GM18858 (cell line): ENCODE measurements around the gene BRD7.

Source experiments
- ATAC-seq: cut with Tn5 transposase; IDR thresholded peaks from one replicate; pipeline ENCODE4 v1.9.1; 2021; ENCODE audit not compliant: unreplicated experiment

The BRD7 gene

DNA sequence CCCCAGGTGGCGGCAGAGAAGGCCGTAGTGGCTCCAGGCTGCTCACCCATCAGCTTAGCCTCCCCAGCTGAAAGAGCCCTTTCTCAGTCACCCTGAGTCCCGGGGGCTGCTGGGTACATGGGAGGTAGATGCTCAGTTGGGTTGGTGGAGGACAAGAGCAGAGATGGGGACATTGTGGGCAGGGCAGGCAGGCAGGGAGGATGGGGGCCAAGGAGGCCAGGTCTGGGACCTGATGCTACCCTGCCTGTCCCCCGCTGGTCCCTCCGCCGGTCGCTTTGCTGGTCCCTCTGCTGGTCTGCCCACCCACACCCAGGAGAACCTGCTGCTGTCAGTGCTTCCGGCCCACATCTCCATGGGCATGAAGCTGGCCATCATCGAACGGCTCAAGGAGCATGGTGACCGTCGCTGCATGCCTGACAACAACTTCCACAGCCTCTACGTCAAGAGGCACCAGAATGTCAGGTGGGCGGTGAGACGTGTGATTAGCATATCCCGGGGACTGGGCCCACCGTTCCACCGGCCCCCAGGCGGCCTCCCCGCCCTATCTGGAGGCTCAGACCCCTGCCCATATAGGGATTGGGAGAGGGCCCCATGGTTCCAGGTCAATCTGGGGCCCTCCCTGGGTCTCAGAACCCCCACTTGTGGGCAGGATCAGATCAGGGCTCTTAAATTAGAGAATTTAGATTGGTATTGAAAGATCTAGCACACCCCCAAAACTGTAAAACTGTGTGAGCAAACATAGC lies 75.6 kb downstream of the BRD7 start:
- ATAC-seq = no peak

DNA sequence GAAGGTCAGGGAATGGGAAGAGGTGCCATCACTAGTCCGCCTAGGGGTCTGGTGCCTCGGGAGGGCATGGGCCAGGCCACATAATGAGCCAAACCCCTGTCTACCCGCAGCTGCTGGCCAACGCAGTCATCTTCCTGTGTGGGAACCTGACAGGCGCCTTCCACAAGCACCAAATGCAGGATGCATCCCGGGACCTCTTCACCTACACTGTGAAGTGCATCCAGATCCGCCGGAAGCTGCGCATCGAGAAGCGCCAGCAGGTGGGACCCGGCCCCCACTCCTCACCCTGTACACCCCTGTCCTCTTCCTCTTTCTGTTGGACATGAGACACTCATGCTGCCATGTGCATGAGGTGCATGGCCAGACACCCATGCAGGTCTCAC lies 76.2 kb downstream of the BRD7 start:
- no peak for ATAC-seq

DNA sequence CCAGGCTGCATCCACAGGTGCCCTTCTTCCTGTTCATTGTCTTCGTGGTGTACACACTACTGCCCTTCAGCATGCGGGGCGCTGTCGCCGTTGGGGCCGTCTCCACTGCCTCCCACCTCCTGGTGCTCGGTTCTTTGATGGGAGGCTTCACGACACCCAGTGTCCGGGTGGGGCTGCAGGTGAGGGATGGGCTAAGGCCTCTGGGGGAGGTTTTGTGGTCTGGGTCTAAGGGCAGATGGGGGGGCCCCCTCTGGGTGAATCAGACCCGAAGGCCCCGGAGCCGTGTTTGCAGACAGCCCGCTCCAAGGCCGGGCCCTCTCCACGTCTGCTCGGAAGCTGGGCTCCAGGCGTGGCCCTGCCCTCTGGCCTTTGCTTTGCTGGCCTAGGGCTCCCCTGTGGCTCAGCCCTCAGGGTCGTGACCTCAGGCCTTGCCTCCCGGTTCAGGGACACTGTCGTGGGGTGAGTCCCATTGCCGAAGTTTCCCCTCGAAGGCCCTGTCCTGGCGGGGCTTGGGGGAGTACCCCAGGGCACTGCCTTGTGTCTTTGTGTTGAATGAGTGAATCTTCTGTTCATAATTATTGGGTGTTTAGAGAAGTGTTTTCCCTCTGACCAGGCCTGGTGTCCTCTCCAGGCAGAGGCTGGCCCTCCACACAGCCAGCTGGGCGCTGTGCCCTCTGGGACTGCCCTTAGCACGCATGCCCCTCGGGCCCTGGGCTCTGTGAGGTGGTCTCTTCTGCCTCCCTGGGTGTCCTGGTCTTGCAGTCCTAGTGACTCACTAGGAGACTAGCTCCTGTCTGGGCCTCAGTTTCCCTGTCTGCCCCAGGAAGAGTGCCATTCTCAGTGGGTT lies 76.8 kb downstream of the BRD7 start:
- no peak for ATAC-seq

DNA sequence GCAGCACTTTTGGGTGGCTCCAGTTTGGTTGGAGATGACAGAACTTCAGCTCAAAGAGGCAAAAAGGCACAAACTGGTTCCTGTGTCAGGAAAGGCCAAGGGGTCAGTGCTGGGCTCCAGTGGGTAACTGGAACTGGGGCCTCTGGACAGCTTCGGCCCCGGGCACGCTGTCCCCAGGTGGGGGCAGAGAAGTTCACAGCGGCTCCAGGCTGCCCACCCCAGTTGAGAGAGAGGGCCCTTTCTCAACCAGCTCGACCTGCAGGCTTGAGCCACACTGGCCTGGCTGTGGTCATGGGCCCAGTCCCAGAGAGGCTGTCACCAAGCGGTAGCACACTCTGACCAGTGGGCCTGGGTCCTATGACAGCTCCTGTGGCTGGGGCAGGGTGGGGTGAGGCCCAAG lies 77.9 kb downstream of the BRD7 start:
- no peak for ATAC-seq

DNA sequence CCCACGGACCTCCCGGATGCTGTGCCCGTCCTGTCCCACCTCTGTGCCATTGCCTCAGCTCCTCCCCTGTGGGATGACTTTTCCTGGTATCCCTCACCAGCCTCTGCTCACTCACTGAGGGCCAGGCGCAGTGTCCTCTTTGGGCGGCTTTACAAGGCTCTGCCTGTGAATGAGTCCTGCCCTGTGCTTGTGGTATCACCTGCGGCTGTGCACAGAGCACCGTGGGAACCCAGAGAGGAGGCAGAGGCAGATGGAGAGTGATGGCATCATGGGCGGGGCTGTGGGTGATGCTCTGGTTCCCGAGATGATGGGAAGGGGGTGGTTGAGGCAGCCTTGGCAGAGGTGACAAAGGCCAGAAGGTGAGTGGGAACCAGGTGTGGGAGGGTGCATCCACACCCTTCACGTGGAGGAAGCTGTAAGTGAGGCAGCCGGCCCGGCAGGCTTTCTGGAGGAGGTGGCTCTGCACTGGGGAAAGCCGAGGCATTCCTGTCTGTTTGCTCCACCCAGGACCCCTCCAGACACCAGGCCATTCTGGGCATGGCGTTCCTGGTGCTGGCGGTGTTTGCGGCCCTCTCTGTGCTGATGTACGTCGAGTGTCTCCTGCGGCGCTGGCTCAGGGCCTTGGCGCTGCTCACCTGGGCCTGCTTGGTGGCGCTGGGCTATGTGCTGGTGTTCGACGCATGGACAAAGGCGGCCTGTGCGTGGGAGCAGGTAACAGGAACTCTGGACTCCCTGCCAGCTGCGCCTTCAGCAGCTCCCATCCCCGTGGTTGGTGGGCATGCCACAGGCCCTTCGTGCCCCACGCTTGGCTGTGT lies 78.6 kb downstream of the BRD7 start:
- ATAC-seq = no peak

DNA sequence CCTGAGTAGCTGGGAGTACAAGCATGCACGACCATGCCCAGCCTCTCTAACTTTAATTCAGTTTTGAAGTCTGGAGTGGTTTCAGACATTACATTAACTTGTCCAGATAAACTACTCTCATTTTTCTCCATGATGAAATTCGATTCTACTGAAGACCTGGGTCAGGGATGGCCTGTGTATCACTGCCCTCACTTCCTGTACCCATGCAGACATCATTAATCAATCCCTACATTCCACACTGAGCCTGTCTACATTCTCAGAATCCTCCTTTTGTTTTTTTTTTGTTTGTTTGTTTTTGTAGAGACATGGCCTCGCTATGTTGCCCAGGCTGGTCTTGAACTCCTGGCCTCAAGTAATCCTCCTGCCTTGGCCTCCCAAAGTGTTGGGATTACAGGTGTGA lies 79.9 kb downstream of the BRD7 start:
- no peak for ATAC-seq

DNA sequence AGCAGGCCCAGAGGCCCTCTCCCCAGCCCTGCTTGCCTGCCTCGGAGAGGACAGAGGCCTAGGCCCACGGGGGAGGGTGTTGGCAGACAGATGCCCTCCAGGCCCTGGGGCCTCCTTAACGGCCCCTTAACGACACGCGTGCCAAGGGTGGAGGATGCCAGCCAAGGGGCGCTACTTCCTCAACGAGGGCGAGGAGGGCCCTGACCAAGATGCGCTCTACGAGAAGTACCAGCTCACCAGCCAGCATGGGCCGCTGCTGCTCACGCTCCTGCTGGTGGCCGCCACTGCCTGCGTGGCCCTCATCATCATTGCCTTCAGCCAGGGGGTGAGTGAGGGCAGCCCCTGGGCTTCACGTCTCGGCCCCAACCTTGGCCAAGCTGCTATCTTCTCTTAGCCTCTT lies 80.8 kb downstream of the BRD7 start:
- ATAC-seq = no peak

DNA sequence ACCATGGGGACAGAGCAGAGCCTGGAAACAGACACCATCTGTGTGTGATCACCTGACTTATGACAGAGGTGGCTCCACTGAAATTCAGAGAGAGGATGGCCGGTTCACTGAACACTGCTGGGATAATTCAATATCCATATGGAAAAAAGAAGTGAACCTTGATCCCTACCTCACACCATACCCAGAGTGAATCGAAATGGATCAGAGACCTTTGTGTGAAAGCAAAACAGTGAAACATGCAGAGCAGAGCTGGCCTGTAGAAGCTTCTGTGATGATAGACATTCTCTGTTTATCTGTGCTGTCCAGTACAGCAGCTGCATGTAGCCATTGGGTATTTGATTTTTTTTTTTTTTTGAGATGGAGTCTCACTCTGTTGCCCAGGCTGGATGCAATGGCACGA lies 82.1 kb downstream of the BRD7 start:
- no peak for ATAC-seq

DNA sequence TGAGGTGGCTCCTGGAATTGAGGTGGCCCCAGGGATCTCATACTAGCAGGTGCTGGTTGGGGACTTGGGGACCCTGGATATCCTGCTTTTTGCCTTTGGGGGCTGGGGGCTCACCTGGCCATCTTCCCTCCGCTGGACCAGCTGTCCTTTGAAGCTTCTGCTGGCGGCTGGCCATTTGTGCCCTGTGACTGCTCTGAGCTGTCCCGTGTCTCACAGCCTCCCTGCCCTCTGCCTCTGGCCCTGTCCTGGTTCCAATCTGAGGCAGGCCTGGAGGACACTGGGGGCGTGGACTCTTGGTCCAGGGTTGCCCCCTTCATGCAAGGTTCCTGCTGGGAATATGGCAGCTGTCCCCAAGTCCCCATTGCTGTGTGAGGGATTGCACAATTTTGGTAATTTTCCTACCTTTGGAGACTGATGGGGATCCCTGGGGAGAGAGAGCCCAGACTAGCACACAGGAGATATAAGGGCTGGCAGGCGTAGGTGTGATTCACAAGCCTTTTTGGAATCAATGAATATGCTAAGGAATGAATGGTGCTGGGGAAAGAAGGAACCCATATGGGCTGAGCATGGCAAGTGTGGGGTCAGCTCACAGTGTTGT lies 83.3 kb downstream of the BRD7 start:
- ATAC-seq = no peak

DNA sequence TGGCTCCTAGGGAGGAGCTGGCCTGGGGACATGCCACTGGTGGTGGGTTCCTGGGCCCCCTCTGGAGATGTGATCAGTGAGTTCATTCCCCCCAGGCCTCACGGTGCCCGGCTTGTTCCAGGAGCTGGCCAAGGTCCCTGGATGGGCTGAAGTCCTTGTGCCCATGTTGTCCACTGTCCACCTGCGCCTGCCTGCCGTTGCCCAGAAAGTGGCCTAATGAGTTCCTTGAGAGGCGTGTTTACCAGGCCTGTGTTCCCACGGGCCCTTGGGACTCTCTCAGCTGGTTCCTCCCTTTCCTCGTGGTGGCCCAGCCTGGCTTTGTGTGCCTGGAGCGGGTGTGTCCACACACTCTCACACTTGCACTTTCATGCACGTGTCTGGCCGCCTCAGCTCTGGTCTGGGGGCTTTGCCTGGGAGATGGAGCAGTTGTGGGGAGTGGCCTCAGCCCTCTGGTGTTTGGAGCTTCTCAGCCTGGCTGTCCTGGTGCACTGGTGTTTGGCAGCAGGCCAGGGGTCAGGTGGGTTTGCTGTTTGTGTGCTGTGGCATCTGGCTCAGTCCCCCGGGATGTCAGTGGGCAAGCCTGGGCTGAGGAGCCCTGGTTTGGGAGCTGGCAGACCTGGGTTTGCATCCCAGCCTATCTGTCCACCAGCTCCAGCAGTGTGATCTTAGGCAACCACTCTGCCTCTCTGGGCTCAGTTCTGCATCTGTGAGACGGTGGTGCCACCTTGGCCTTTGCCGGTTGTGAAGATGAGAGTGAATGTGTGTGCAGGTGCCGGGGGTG lies 84.5 kb downstream of the BRD7 start:
- ATAC-seq = no peak

DNA sequence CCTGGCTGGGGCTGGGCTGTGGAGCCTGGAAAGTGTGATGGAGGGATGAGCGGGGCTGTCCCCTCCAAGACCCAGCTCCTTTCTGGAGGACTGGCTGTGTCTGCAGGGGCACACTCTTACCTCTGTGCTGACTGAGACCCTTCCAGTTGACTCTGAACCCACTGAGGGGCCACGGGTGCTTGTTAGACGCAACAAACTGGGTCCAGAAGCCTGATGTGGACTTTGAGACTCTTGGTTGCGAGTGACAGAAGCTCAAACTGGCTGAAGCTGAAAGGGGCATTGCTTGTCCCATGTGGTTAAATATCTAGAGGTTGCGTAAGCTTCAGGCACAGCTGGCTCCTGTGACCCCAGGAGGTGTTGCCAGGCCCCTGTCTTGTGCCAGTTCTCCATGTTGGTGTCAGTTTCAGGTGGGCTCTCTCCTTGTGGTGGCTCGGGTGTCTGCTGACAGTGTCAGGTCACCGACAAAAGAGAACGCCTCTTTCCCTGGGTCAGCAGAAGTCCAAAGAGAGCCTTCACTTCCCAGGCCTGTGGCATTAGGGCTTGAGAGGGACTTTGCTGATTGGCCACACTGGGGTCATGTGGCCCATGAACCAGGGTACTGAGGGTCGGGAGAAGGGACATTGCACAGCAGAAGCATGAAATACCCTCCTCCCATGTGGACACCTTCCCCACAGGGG lies 85.7 kb downstream of the BRD7 start:
- no peak for ATAC-seq

DNA sequence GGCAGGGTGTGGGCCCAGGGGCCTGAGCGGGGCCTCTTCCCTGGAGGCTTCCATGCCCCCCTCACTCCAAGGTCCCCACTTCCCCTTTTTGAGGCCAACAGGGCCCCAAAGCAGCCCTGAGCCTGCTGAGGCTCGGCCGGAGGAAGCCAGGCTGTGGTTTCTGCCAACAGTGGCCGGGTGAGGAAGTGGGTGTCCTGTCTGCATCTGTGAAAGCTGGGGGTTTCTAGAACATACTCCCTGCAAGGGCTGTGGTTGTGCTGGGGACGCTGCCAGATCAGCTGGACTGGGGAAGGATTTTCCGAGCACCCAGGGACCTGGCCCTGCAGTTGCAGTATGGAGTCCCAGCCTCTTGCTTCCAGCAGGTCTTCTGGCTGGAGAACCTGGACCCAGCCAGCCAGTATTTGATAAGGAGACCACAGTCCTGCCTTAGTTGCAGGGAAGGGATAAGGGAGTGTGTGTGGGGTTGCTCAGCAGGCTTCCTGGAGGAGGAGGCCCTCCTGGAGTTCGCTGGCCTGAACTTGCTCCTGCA lies 86.7 kb downstream of the BRD7 start:
- ATAC-seq = peak; percentile 90

DNA sequence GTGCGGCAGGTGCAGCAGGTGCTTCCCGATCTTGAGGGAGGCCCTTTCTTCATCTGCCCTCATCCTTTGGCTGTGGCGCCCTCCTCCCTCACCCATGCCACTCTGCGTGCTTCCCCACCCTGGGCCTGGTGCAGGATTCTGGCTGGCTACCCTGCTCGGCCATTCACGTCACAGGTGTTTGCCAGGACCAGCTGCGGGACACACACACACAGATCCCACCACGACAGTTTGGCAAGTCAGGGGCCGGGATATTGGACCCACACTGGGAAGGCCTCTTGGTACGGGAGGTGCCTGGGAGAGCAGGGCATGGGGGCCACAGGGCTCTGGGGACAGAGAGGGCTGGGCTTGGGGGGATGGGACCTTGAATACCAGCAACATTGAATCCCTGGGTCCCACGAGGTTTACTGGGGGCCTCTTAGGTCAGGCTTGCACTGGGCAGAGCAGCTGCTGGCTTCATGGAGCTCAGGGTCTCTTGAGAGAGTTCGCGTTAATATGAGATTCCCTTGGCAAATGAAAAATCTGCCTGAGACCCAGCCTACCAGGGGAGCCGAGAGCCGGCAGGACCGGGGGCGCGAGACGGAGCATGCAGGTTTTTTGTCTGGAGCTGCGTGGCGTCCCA lies 87.3 kb downstream of the BRD7 start:
- no peak for ATAC-seq

DNA sequence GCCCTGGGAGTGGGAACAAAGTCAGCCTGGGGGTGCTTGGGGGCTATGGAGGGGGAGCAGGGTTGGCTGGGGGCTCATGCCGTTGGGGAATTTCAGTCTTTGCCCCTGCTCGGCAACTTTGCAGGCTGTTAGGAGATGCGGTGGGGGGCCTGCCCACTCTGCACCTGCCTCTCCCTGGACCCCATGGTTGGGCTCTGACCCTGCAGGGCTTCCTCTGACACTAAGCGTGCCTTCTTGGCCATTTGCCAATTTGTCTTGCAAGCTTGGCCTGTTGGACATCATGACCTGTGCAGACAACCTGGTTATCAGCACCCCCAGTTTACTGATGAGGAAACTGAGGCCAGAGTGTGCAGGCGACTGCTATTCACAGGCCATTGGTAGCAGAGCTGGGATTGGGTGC lies 87.9 kb downstream of the BRD7 start:
- ATAC-seq = no peak

DNA sequence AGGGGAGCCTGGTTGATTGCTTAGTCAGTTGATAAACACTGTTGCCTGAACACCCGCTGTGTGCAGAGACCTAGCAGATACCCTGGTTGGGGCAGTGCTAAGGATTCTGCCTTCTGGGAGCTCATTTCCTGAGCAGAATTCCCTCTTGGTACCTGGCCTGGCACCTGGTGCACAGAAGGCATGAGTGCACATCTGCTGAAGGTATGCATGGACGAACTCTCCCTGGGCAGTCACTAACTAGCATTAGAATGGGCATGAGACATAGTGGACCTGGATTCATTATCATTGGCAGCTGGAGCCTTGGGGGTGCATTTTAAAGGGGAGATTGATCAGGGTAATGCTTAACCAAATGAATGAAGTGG lies 89.3 kb downstream of the BRD7 start:
- no peak for ATAC-seq

DNA sequence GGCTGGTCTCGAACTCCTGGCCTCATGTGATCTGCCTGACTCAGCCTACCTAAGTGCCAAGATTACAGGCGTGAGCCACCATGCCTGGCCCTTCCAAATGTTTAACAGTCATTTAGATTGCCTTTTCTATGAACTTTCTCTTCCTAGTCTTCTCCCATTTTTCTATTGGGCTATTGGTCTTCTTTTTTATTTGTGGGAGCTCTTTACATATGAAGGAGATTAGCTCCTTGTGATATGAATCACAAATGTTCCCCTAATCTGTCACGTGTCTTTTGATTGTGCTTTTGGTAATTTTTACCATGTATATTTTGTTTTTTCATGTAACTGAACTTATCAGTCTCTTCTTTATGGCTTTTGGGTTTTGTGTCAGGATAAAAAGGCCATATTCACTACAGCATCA lies 90.5 kb downstream of the BRD7 start:
- no peak for ATAC-seq

DNA sequence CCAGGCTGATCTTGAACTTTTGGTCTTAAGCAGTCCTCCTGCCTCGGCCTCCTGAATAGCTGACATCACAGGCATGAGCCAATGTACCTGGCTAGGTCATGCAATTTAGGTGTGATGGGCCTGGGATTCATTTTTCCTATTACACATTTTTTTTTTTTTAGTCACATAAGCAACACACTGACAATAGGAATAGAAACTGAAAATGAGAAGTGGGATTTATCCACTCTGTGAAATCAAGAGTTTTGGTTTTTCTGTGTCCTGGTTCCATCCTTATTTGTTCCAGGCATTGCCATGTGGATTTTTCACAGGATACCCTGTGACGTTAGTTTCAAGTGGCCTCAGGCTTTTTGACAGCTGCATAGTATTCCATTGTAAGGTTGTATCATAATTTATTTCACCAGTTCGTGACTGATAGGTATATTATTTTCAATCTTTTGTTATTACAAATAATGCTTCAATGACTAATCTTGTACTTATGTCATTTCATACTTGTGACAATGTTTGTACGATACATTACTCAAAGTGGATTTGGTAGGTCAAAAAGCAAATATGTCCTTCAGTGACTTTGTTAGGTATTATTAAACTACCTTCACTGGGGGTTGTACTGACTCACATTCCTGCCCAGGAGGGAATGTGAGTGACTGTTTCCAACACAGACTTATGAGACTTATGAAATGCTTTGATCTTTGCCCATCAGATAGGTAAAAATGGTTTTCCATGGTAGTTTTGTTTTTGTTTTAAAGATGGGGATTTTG lies 91.8 kb downstream of the BRD7 start:
- no peak for ATAC-seq

DNA sequence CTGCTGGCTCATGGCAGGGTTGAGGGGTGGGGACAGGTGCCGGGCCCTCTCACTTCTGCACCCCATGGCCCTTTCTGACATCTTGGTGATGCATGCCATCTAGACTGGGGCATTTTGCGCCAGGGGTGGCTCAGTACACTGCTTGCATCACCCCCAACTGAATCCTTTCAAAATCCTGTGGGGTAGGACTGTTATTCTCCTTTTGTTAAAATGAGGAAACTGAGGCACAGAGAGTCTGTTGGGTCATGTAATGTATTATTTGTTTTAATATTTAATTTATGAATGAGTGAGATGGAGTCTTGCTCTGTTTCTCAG lies 92.5 kb downstream of the BRD7 start:
- no peak for ATAC-seq
